Activated CD4-positive, alpha-beta T cell treated with anti-CD3 and anti-CD28 coated beads, Interleukin-2, Interleukin-4, amounts not matched to agents 100 ng/mL and 50 ng/mL, durations not matched to agents 16 hours and 8 hours (primary cell): Measurements from ENCODE around the gene FRRS1.
"Not testable (repeated sequence)": the region's sequence is repeated elsewhere in the genome, so short reads cannot be mapped to it uniquely, and the experiment has no call there.

Source experiments
- DNase-seq: peaks from one replicate; pipeline ENCODE4 v3.0.0-alpha.2; 2020; ENCODE audit warnings: low spot score

Gene FRRS1

GRCh38 chr1:99766378-99766800, at the start of gene FRRS1:
FRRS1 (minus strand) TSS chr1:99766635; CDS start chr1:99748768, 17,867 bp downstream.
- DNase-seq: peak; percentile 61

GRCh38 chr1:99814373-99814900, 48.0 kb upstream of the FRRS1 start:
- DNase-seq: no peak

GRCh38 chr1:99811747-99812146, 45.3 kb upstream of the FRRS1 start:
- no peak for DNase-seq

- no peak for DNase-seq
Measured at GRCh38 chr1:99811075-99811474, 44.6 kb upstream of the FRRS1 start.

- DNase-seq: peak; percentile 77
Measured at GRCh38 chr1:99808391-99809115, 42.1 kb upstream of the FRRS1 start.

- no peak for DNase-seq
Measured at GRCh38 chr1:99806882-99807281, 40.4 kb upstream of the FRRS1 start.

GRCh38 chr1:99801584-99801983, 35.1 kb upstream of the FRRS1 start:
- no peak for DNase-seq

- not testable (repeated sequence) for DNase-seq
Measured at GRCh38 chr1:99793861-99794260, 27.4 kb upstream of the FRRS1 start.

- DNase-seq: no peak
Measured at GRCh38 chr1:99789715-99790114, 23.3 kb upstream of the FRRS1 start.

GRCh38 chr1:99788896-99789295, 22.5 kb upstream of the FRRS1 start:
- no peak for DNase-seq

- peak; percentile 15 for DNase-seq
Measured at GRCh38 chr1:99786751-99787501, 20.5 kb upstream of the FRRS1 start.

- DNase-seq: peak; percentile 24
Measured at GRCh38 chr1:99784809-99785255, 18.4 kb upstream of the FRRS1 start.

- no peak for DNase-seq
Measured at GRCh38 chr1:99784143-99784542, 17.7 kb upstream of the FRRS1 start.

- DNase-seq: no peak
Measured at GRCh38 chr1:99782920-99783319, 16.5 kb upstream of the FRRS1 start.

- no peak for DNase-seq
Measured at GRCh38 chr1:99782397-99782796, 16.0 kb upstream of the FRRS1 start.

GRCh38 chr1:99781798-99782197, 15.4 kb upstream of the FRRS1 start:
- DNase-seq: no peak

- no peak for DNase-seq
Measured at GRCh38 chr1:99777752-99778151, 11.3 kb upstream of the FRRS1 start.

GRCh38 chr1:99776120-99776519, 9.7 kb upstream of the FRRS1 start:
- no peak for DNase-seq

- DNase-seq: no peak
Measured at GRCh38 chr1:99772809-99773208, 6.4 kb upstream of the FRRS1 start.

GRCh38 chr1:99771513-99771918, 5.1 kb upstream of the FRRS1 start:
- no peak for DNase-seq

- no peak for DNase-seq
Measured at GRCh38 chr1:99768524-99769245, 2.2 kb upstream of the FRRS1 start.

GRCh38 chr1:99768104-99768503, 1.7 kb upstream of the FRRS1 start:
- DNase-seq: no peak
